Measurements from ENCODE around the gene GLDC. TPM values are rescaled to one million over a fixed set of nuclear protein-coding genes. Genes with fewer than 3 reads are reported as not detected.

Gene GLDC
- total RNA-seq, 1 donor from 2014 or later = 37.4 TPM

- Mint-ChIP-seq H3K9me3 (no peaks in the 10 kb centered on the region), H3K27ac (ENCODE audit: unreplicated experiment) (peak overlapping the region; percentile 92), H3K4me3 (no peak overlapping the region), H3K27me3 (ENCODE audit: low read depth) (no peaks in the 10 kb centered on the region), H3K4me1 (peaks cover 7% of the 10 kb centered on the region), H3K36me3 (ENCODE audit: low read depth) (peaks cover 2% of the 10 kb centered on the region)
- DNase-seq (ENCODE audit: low read depth, low spot score) = no peak
- TF ChIP-seq CTCF (conservative IDR thresholded peaks at IDR 0.05) = no peak
These were observed 47.2 kb downstream of the GLDC start for GRCh38 chr9:6598249-6598725.

GRCh38 chr9:6592791-6593190, 52.7 kb downstream of the GLDC start:
- Mint-ChIP-seq H3K9me3 (no peaks in the 10 kb centered on the region), H3K27me3 (ENCODE audit: low read depth) (no peaks in the 10 kb centered on the region), H3K4me1 (no peaks in the 10 kb centered on the region), H3K4me3 (no peak overlapping the region), H3K36me3 (ENCODE audit: low read depth) (peaks cover 5% of the 10 kb centered on the region), H3K27ac (ENCODE audit: unreplicated experiment) (no peak overlapping the region)
- DNase-seq (ENCODE audit: low read depth, low spot score) = no peak
- no peak for TF ChIP-seq CTCF (conservative IDR thresholded peaks at IDR 0.05)

GRCh38 chr9:6592231-6592630, 53.3 kb downstream of the GLDC start:
- Mint-ChIP-seq H3K4me3 (no peak overlapping the region), H3K36me3 (ENCODE audit: low read depth) (peaks cover 5% of the 10 kb centered on the region), H3K27me3 (ENCODE audit: low read depth) (no peaks in the 10 kb centered on the region), H3K4me1 (no peaks in the 10 kb centered on the region), H3K9me3 (no peaks in the 10 kb centered on the region), H3K27ac (ENCODE audit: unreplicated experiment) (no peak overlapping the region)
- DNase-seq (ENCODE audit: low read depth, low spot score) = no peak
- TF ChIP-seq CTCF (conservative IDR thresholded peaks at IDR 0.05) = no peak

- TF ChIP-seq CTCF (conservative IDR thresholded peaks at IDR 0.05) = no peak
- Mint-ChIP-seq H3K9me3 (no peaks in the 10 kb centered on the region), H3K27ac (ENCODE audit: unreplicated experiment) (no peak overlapping the region), H3K36me3 (ENCODE audit: low read depth) (peaks cover 5% of the 10 kb centered on the region), H3K27me3 (ENCODE audit: low read depth) (no peaks in the 10 kb centered on the region), H3K4me1 (no peaks in the 10 kb centered on the region), H3K4me3 (no peak overlapping the region)
- DNase-seq (ENCODE audit: low read depth, low spot score) = no peak
These were observed 54.7 kb downstream of the GLDC start for GRCh38 chr9:6590772-6591384.

- H3K27ac Mint-ChIP-seq (ENCODE audit: unreplicated experiment) = no peak overlapping the region
- H3K36me3 Mint-ChIP-seq (ENCODE audit: low read depth) = peaks cover 5% of the 10 kb centered on the region
These were observed 55.2 kb downstream of the GLDC start for GRCh38 chr9:6590334-6590733.

More at GRCh38 chr9:6590334-6590733, 55.2 kb downstream of the GLDC start:
- Mint-ChIP-seq H3K27me3 (ENCODE audit: low read depth) (no peaks in the 10 kb centered on the region), H3K4me1 (no peaks in the 10 kb centered on the region), H3K4me3 (no peak overlapping the region), H3K9me3 (no peaks in the 10 kb centered on the region)
- no peak for TF ChIP-seq CTCF (conservative IDR thresholded peaks at IDR 0.05)
- DNase-seq (ENCODE audit: low read depth, low spot score) = no peak

All from neural crest cell (in vitro differentiated cells).